ENCODE measurements around the gene APBA2.

Gene APBA2

GRCh38 chr15:29133791-29134190, 248.0 kb downstream of the APBA2 start:
- Histone ChIP-seq H3K27me3 (ENCODE audit: insufficient read depth, low read length, poor library complexity, severe bottlenecking) (no peaks in the 10 kb centered on the region), H3F3A (ENCODE audit: low read depth) (no peaks in the 10 kb centered on the region), H3K9me2 (replicated peaks; ENCODE audit: low read depth, low read length) (no peaks in the 10 kb centered on the region), H3K4me2 (ENCODE audit: low read depth, low read length, poor library complexity, severe bottlenecking) (no peak overlapping the region), H3K9me3 (ENCODE audit: insufficient read depth, low read depth, low read length) (no peaks in the 10 kb centered on the region), H3K9ac (ENCODE audit: low read depth, low read length, poor library complexity, severe bottlenecking) (no peak overlapping the region), H3K4me3 (ENCODE audit: low read length, poor library complexity, severe bottlenecking) (no peak overlapping the region), H2AFZ (ENCODE audit: low read length) (no peak overlapping the region), H3K4me1 (ENCODE audit: insufficient read depth, low read length, poor library complexity, severe bottlenecking) (no peaks in the 10 kb centered on the region), H3K79me2 (ENCODE audit: insufficient read depth, low read length) (no peaks in the 10 kb centered on the region), H4K20me1 (ENCODE audit: insufficient read depth, low read length, poor library complexity, severe bottlenecking) (no peaks in the 10 kb centered on the region), H3K36me3 (ENCODE audit: insufficient read depth, low read length) (no peaks in the 10 kb centered on the region)
- TF ChIP-seq CTCF (conservative IDR thresholded peaks at IDR 0.05; ENCODE audit: low read length): no peak
- TF ChIP-seq EZH2phosphoT487 (IDR thresholded peaks at IDR 0.05; ENCODE audit: borderline replicate concordance): no peak

GRCh38 chr15:29134239-29134638, 248.5 kb downstream of the APBA2 start:
- no peaks in the 10 kb centered on the region for H3F3A ChIP-seq (ENCODE audit: low read depth)
- no peaks in the 10 kb centered on the region for H3K79me2 ChIP-seq (ENCODE audit: insufficient read depth, low read length)
- H3K4me2 ChIP-seq (ENCODE audit: low read depth, low read length, poor library complexity, severe bottlenecking): no peak overlapping the region
- H3K9ac ChIP-seq (ENCODE audit: low read depth, low read length, poor library complexity, severe bottlenecking): no peak overlapping the region
- no peaks in the 10 kb centered on the region for H3K9me2 ChIP-seq (replicated peaks; ENCODE audit: low read depth, low read length)
- no peaks in the 10 kb centered on the region for H3K27me3 ChIP-seq (ENCODE audit: insufficient read depth, low read length, poor library complexity, severe bottlenecking)
- no peak overlapping the region for H2AFZ ChIP-seq (ENCODE audit: low read length)
- H3K4me3 ChIP-seq (ENCODE audit: low read length, poor library complexity, severe bottlenecking): no peak overlapping the region
- H3K9me3 ChIP-seq (ENCODE audit: insufficient read depth, low read depth, low read length): no peaks in the 10 kb centered on the region
- no peaks in the 10 kb centered on the region for H3K36me3 ChIP-seq (ENCODE audit: insufficient read depth, low read length)
- no peaks in the 10 kb centered on the region for H4K20me1 ChIP-seq (ENCODE audit: insufficient read depth, low read length, poor library complexity, severe bottlenecking)
- no peak for TF ChIP-seq EZH2phosphoT487 (IDR thresholded peaks at IDR 0.05; ENCODE audit: borderline replicate concordance)
- TF ChIP-seq CTCF (conservative IDR thresholded peaks at IDR 0.05; ENCODE audit: low read length): no peak
- no peaks in the 10 kb centered on the region for H3K4me1 ChIP-seq (ENCODE audit: insufficient read depth, low read length, poor library complexity, severe bottlenecking)

GRCh38 chr15:29134641-29135308, 249.0 kb downstream of the APBA2 start:
- Histone ChIP-seq H3K9ac (ENCODE audit: low read depth, low read length, poor library complexity, severe bottlenecking) (no peak overlapping the region), H3K27me3 (ENCODE audit: insufficient read depth, low read length, poor library complexity, severe bottlenecking) (no peaks in the 10 kb centered on the region), H3K4me2 (ENCODE audit: low read depth, low read length, poor library complexity, severe bottlenecking) (no peak overlapping the region), H3F3A (ENCODE audit: low read depth) (no peaks in the 10 kb centered on the region), H4K20me1 (ENCODE audit: insufficient read depth, low read length, poor library complexity, severe bottlenecking) (no peaks in the 10 kb centered on the region), H3K9me3 (ENCODE audit: insufficient read depth, low read depth, low read length) (no peaks in the 10 kb centered on the region), H3K4me1 (ENCODE audit: insufficient read depth, low read length, poor library complexity, severe bottlenecking) (no peaks in the 10 kb centered on the region), H3K36me3 (ENCODE audit: insufficient read depth, low read length) (no peaks in the 10 kb centered on the region), H3K4me3 (ENCODE audit: low read length, poor library complexity, severe bottlenecking) (no peak overlapping the region), H2AFZ (ENCODE audit: low read length) (no peak overlapping the region), H3K79me2 (ENCODE audit: insufficient read depth, low read length) (no peaks in the 10 kb centered on the region), H3K9me2 (replicated peaks; ENCODE audit: low read depth, low read length) (no peaks in the 10 kb centered on the region)
- TF ChIP-seq CTCF (conservative IDR thresholded peaks at IDR 0.05; ENCODE audit: low read length) (no peak), EZH2phosphoT487 (IDR thresholded peaks at IDR 0.05; ENCODE audit: borderline replicate concordance) (no peak)
